ENCODE measurements around the gene RARA. TPM values are rescaled to one million over a fixed set of nuclear protein-coding genes. Genes with fewer than 3 reads are reported as not detected.

RARA gene
- total RNA-seq, 1 donor from 2014 or later = 21.3 TPM

DNA sequence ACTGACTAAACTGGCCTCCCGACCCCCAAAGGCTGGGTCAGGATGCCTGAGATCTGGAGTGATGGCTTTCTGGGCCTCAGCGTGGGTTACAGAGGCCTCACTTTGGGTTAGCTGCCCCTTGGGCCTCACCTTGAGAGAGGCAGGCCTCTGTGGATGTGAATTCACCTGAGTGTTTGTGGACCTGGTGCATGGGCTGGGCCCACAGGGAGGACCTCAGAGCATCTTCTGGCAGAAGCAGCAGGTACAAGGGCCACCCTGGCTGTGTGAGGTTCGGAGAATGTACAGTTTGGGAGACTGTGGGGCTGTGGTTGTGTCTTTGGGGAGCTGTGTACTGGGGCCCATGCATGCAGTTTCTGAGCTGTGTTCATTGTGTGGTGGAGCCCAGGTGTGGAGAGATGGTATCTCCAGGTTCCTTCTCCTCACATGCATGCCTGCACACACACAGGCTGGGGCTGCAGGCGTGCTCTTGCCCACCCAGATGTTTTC is 18.3 kb downstream of the RARA start:
- no peak for ATAC-seq
- DNase-seq (ENCODE audit: low spot score) = no peak

DNA sequence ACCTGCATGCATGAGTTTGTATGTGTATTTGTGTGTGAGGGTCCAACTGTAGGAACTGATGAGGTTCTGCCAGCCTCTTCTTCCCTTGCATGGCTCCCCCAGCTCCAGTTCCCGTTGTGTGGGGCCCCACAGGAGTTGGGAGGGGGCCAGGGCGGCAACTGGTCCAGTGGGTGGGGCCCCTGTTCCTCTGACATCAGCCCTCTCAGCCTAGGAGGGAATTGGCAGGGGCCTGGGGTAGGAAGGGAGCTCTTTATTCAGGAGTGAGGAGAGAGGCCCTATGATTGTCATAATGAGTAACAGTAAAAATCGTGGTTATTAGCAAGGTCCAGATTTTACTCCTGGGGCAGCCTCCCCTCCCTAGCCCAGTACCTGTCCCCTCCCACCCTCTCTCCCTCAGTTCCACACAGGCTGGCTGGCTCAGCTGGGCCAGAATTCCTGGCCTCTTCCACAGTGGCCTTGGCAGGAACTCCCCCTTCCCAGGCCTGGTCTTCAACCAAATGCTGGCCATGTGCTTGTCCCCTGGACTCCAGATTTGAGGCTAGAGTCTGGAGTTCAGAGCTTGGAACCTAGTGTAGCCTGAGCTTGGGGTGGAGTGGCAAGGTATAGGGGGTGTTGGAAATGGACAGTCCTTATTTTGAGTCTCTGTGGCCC is 18.9 kb downstream of the RARA start:
- ATAC-seq = no peak
- DNase-seq (ENCODE audit: low spot score) = peak; percentile 63

DNA sequence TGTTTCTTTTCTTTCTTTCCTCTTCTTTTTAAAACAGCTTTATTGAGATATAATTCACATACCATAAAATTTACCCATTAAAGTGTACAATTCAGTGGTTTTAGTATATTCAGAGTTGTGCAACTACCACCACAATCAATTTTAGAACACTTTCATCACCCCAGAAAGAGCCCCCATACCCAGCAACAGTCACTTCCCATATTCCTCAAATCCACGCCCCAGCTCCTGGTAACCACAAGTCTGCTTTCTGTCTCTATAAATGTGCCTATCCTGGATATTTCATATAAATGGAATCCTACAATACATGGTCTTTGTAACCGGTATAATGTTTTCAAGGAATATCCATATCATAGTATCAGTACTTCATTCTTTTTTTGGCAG is 19.4 kb downstream of the RARA start:
- DNase-seq (ENCODE audit: low spot score) (no peak), ATAC-seq (no peak)

DNA sequence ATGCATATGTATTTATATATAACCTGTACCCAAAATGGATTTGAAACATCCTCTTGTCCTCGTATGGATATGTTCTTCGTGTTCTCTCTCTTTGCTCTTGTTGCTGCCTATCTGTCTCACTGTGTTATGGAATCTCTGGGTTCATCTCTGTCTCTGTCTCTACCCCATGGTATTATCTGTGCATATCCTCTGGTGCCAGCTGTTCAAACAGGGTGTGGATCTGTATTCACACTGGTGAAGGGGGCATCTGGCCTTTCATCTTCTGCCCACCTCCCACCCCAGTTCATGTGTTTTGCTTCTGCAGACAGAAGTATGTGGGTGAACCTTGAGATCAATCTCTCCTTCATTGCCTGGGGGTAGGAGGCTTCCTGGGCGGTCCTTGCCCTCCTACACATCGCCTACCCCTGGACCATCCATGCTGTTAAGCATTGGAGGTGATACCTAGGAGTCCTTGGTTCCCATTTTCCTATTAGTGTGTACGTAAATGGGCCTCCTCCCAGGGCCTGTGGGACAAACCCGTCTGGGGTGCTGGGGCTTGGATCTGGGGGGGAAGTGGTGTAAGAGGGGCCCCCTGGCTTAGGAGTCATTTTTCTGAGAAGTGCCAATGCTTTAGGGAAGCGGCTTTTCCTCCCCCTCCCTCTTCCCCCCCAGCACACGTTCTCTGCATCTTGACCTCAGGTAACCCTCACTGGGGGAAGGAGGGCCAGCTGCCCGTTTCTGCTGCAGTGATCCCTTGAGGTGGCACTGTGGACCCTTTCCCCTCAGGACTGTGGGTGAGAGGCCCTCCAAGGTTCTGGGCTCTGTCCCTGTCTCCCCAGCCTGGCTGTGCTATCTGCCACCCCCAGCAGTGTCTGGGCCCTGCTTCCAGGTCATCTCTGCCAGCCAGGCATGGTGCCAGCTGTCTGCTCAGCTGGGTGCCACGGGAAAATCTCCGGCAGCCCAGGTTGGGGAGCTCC is 21.1 kb downstream of the RARA start:
- DNase-seq (ENCODE audit: low spot score) = peak; percentile 93
- ATAC-seq = peak; percentile 28

DNA sequence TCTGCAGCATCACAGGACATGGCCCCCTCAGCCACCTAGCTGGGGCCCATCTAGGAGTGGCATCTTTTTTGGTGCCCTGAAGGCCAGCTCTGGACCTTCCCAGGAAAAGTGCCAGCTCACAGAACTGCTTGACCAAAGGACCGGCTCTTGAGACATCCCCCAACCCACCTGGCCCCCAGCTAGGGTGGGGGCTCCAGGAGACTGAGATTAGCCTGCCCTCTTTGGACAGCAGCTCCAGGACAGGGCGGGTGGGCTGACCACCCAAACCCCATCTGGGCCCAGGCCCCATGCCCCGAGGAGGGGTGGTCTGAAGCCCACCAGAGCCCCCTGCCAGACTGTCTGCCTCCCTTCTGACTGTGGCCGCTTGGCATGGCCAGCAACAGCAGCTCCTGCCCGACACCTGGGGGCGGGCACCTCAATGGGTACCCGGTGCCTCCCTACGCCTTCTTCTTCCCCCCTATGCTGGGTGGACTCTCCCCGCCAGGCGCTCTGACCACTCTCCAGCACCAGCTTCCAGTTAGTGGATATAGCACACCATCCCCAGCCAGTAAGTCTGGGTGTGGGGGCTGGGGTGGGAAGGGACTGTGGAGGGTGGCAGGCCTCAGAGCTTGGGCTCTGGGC is 22.0 kb downstream of the RARA start:
- no peak for DNase-seq (ENCODE audit: low spot score)

DNA sequence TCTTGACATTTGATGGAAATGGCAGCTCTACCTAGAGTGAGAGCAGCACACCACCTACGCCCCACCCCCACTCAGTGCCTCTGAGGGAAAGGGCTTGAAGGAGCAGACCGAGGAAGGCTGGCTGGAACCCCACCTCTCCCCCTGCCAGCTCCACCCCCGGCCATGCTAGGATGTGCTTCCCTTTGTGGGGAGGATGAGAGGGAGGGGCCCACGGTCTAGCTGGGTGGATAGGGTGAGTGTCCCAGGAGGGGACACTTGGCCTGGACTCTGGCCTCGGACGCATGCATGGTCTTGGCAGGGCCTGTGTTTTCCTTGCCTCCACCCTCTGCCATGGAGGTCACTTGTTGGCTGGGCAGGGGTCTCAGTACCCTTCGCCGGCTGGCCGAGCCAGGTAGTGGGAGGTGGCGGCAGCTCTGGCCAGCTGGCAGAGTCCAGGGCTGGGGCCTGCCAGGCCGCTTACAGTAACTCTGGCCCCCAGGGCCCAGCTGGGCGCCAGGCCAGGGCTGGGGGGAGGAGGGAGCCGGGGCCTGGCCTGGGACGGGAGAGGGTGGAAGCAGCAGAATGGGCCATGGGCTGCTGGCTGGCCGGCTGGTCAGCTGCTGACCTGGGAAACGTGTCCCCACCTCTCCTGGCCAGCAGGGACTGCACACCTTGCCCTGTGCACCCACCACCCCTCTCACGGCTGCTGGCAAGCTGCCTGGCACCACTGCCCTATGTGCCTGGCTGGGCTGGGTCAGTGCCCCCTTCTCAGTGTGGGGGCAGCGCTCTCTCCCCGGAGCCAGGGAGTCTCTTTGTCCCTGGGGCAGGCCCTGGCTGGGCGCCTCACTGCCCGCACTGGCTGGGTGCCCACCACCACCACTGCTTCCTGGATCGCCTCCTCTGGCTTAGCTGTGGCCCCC is 23.0 kb downstream of the RARA start:
- DNase-seq (ENCODE audit: low spot score) = peak; percentile 99

More for the DNA sequence above, 22.0 kb downstream of the RARA start:
- ATAC-seq = no peak

DNA sequence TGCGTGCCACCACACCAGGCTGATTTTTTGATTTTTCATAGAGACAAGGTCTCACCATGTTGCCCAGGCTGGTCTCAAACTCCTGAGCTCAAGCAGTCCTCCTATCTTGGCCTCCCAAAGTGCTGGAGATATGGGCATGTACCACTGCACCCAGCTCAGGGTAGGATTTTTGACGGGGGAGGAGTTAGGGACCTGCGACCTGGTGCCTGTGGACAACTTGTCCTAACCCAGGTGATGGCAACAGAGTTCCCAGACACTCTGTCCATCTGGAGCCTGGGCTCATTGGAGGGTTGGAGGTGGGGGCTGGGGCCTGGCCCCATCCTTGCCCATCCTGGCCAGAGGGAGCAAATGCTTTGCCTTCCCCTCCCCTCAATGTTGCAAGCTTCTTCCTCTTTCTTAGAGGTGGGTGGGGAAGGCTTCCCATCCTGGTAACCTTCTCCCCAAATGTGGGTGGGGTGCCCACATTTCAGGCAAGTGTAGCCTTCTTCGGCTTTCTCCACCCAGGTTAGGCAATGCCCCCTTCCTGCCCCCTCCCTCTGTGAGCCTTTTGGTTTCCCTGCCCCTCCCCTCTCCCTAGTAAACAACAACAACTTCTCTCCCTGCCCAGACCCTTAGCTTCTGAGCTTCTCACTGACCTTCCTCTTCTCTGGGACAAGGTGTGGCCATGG is 24.9 kb downstream of the RARA start:
- DNase-seq (ENCODE audit: low spot score) = no peak

More for the DNA sequence above, 23.0 kb downstream of the RARA start:
- peak; percentile 72 for ATAC-seq

DNA sequence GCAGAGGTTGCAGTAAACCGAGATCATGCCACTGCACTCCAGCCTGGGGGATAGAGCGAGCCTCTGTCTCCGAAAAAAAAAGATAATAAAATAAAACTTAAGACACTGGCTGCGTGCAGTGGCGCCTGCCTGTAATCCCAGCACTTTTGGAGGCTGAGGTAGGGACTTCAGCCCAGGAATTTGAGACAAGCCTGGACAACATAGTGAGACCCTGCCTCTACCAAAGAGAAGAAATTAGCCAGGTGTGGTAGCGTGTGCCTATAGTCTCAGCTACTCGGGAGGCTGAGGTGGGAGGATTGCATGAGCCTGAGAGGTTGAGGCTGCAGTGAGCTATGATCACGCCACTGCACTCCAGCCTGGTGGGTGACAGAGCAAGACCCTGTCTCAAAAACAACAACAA is 26.6 kb downstream of the RARA start:
- DNase-seq (ENCODE audit: low spot score) = no peak

More for the DNA sequence above, 24.9 kb downstream of the RARA start:
- no peak for ATAC-seq

DNA sequence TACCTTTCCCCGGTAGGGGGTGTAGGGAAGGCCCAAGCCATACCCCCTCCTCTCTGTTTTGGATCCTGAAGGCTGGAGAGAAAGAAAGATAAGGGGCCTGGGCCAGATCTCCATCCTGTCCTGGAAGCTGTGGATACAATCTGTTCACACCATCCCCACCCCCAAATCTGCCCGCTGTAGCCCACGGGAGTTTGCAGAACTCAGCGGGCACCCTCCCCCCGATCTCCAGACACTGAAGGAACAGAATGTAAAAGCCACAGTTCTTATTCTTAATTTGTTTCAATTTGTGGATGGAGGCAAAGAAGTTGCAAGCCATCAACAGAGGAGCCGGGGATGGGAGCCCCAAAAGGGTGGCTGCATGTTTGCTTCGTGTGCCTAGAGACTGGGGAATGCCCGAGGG is 28.4 kb downstream of the RARA start:
- no peak for DNase-seq (ENCODE audit: low spot score)
- no peak for ATAC-seq

More for the DNA sequence above, 26.6 kb downstream of the RARA start:
- no peak for ATAC-seq

DNA sequence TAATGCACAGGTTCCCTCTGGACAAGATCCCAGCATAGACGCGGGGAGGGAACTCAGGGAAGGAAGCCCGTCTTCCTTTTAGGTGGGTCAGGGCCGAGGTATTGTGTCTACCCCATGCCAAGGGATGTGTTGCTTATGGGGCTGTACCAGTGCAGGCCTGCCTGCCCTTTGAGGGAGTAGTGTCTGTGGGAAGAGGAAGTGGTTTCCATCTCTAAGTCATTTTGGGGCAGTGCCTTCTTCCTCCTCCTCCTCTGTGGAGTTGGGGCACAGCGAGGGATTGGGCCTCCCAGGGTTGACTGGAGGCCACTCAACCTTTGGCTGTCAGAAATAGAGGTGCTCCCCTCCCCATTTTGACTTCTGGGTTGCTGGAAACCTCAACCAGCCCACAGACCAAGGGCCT is 29.1 kb downstream of the RARA start:
- no peak for DNase-seq (ENCODE audit: low spot score)
- no peak for ATAC-seq

DNA sequence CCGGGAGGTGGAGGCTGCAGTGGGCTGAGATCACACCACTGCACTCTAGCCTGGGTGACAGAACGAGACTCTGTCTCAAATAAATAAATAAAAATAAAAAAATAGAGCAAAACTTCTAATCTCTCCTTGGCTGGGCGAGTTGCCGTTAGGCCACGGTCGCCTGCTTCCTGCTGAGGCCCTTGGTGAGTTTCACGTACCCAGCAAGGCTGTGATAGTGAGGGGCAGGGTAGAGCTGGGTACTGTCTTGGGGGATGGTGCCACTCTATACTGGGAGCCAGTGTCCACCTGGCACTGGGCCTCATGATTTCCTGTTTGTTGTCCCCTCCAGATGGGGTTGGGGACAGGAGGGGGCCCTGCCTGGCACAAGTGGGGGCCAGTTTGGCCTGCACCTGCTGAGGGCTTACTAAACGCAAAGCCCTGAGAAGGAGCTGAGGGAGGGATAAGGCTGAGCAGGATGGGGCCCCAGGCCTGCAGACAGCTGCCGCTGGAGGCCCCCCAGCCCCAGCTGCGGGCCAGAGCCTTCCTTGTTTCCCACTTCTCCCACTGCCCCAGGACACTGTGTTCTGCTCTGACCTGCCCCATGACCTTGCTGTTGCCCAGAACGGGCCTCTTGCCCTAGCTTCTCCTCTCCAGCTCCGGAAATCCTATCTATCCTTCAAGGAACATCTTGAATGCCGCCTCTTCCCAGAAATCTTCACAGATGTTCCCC is 30.1 kb downstream of the RARA start:
- DNase-seq (ENCODE audit: low spot score) = no peak
- no peak for ATAC-seq

DNA sequence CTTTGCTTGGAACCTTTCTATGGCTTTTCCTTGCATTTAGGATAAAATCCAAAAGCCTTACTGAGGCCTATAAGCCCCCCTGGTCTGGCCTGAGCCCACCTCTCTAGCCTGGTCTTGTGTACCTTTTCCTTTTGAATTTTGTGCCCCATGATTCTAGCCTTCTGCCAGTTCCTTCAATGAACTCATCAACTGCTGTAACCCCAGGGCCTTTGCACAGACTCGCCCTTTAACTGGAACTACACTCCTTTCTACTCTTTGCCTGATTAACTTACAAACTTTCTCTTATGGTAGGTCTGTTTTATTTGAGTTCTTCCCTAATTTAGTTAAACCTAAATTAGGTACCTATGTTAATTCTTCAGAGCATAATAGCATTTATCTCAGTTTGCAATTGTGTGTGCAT is 31.3 kb downstream of the RARA start:
- DNase-seq (ENCODE audit: low spot score) = no peak
- ATAC-seq = no peak

DNA sequence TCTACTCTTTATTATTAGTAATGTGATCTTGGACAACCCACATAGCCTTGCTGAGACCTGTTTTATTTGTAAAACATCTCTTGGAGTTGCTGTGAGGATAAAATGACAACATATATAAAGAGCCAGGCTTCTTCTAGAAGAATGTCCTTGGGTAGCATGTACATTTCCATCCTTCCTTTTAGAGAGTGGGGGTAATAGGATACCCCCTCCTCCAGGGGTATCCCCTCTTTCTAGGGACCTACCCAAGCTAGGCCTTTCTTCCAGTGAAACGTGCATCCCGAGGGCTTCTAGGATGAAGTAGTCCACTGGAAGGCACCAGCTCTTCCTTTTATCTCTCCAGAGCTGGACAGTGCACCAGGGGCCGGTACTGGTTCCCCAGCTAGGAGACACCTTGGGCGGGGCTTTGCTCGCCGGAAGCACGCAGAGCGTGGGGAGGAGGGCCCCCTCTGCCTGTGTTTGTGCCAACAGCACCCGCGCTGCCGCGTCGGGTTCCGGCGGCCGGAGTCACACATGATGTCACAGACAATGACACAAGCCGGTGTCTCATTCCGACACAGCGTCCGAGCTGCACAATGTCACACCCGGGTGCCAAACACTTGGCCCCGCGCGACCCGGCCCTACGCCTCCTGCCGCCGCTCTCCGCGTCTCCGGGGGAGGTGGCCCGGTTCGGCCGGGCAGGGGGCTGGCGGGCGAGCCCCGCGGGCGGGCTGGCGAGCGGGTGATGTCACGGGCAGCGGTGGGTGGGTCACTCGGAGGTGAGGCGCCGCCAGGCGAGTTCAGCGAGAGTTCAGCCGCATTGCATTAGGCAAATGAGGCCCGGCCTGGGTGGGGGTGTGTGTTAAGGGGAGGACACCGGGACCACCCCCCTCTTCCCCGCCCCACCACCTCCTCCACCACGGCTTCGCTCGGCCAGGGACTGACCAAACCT is 32.2 kb downstream of the RARA start:
- peak; percentile 93 for DNase-seq (ENCODE audit: low spot score)
- ATAC-seq = peak; percentile 65

DNA sequence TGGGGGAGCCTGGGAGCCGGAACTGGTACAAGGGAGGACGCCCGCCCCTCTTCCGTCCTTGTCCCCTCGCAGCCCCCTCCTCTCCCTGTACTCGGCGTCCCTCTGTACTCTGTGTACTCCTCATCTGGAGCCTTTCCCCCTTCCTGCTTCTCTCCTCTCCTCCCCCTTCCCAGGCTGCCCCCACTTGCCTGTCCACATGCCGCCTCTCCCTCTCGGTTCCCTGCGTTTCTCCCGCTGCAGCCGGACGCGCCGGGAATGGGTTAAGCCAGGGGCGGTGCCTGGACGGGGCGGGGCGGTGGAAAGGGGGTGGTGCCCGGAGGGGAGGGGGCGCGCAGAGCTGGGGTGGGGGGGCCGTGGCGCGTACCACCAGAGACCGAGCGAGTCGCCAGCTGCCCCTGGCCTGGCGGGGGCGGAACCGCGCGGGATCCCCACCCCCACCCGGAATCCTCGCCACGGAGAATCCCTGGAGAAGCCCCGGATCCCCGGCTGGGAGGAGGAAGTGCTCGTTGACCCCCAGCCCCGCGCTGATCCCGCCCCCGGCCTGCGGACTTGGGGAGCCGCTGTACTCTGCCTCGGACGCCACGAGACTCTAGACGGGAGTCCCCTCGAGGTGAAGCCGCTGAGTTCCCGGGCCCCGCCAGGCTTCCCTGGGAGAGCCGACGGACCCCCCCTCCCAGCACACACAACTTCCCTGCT is 33.0 kb downstream of the RARA start:
- DNase-seq (ENCODE audit: low spot score) = peak; percentile 88
- ATAC-seq = peak; percentile 69

DNA sequence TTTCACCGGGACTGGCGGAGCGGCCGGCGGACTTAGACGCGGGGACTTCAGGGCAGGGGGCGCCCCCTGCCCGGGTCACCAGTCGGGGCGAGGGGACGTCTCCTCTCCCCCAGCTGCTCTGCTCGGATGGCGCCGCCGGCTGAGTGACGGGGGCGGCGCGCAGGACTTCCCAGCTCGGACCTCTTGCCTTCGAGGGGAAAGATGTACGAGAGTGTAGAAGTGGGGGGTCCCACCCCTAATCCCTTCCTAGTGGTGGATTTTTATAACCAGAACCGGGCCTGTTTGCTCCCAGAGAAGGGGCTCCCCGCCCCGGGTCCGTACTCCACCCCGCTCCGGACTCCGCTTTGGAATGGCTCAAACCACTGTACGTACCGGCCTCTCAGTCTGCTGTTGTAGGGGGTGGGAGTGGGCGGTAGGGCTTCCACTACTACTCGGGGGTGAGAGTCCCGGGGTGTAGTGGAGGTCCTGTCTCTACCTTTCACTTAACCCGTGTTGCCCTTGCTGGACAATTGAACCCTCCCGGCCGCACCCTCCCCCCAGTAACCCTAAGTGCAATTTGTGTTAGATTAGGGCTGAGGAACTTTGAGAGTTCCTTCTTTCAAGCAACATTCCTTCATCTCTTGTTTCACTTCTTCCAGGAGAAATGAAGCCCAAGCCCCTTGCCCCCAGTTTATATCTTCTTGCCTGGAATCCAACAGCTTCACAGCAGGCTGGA is 33.7 kb downstream of the RARA start:
- no peak for ATAC-seq

DNA sequence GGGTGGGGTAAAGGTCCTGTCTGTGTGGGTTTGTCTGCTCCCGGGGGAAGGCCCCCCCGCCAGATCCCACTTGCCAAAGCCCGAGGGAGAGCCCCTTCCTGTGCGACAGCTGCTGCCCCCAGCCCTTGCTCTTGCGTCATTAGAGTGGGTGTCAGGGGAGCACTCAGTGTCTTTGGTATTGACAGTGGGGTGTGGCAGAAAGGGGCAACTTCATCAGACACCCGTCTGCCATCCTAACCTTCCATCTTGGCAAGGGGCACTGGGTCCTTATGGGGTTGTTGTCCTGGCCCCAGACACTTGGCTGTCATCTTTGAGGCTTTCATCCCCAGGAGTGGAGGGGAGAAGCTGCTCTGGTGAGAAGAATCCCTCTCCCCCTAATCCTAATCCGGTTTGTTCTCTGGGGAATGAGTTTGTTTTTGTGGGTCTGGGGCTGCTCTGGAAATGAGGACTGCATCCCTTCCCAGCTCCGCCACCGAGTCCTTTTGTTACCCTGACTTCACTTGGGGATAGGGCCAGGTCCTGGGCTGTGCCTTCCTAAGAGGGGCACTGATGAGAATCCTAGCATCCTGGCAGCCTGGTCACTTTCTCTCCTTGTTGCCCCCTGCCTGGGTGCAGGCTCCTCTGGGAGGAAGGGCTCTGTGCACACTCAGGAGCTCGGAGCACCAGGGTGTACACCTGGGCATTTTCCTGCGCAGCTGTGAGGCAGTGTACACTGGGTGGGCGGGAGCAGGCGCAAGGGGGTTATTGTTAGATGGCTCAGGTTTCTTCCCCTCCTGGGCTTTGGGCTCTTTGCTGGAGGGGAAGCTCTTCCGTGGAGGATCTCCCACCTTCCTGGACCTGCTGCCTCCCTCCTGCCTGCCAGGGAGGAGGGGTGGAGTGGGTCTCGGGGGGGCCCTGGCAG is 34.5 kb downstream of the RARA start:
- DNase-seq (ENCODE audit: low spot score) (peak; percentile 53), ATAC-seq (no peak)

More for the DNA sequence above, 33.7 kb downstream of the RARA start:
- DNase-seq (ENCODE audit: low spot score) = peak; percentile 54

All from left lobe of liver (tissue), 2 donors.